HUES64 (cell line): ENCODE data around the gene LAG3.

ENCODE experiments used
- H3K27ac ChIP-seq: 2 replicates; pipeline ENCODE4 v1.7.0; 2013; ENCODE audit warnings: low read depth, low read length, inconsistent platforms
- H3K27me3 ChIP-seq: 2 replicates; pipeline ENCODE4 v1.6.1; 2013; ENCODE audit warnings: mild to moderate bottlenecking, low read length; ENCODE audit not compliant: insufficient read depth
- H3K36me3 ChIP-seq: 2 replicates; pipeline ENCODE4 v1.6.1; 2013; ENCODE audit warnings: mild to moderate bottlenecking, low read length; ENCODE audit not compliant: insufficient read depth
- H3K4me1 ChIP-seq: 2 replicates; pipeline ENCODE4 v1.6.1; 2013; ENCODE audit warnings: mild to moderate bottlenecking, low read length, moderate library complexity; ENCODE audit not compliant: insufficient read depth
- H3K4me3 ChIP-seq: 2 replicates; pipeline ENCODE4 v1.5.1; 2013; ENCODE audit warnings: mild to moderate bottlenecking, low read length, moderate library complexity
- H3K9ac ChIP-seq: 2 replicates; pipeline ENCODE4 v1.6.1; 2013; ENCODE audit warnings: mild to moderate bottlenecking, low read depth, low read length
- H3K9me3 ChIP-seq: 2 replicates; pipeline ENCODE4 v1.6.1; 2013; ENCODE audit warnings: low read depth, low read length; ENCODE audit not compliant: insufficient read depth
- WGBS: fragments of 150-250, 120-280 bp; methylation state at CpG from one replicate; pipeline ENCODE4 v1.1.7; 2013; ENCODE audit warnings: missing lambda C conversion rate; 5-methylcytosine and 5-hydroxymethylcytosine counted together

Gene LAG3

DNA sequence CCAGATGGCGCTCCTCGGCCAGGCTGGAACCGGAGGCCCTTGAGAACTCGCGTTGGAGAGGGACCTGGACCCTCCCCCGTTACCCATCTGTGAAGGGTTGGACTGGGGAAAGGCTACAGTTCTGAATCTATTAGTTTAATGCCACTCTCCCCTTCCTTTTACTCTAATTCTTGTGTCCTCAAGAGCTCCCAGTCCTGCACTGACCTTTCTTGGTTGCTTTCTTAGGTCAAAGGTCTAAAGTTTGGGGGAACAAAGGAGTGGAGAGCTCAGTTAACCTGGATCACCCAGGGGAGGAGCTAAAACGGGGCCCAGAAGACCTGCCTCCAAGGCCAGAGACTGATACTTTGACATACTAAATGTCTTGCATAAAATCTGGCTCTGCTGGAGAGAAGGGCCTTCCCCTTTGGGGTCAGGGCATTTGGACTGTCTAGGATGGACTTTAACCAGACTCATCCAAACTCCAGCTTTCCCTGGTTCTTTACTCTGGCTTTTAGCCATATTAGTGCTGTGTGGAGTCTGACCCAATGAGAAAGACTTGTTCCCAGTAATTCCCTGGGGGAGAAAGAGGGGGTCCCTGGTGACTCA lies 18.5 kb upstream of the LAG3 start:
- 1% methylated on average over 7 of the region's 7 CpGs for WGBS
- H3K4me3 ChIP-seq = peak overlapping the region; percentile 28
- H3K27me3 ChIP-seq = no peaks in the 10 kb centered on the region
- H3K4me1 ChIP-seq = peaks cover 7% of the 10 kb centered on the region
- no peak overlapping the region for H3K9ac ChIP-seq
- H3K27ac ChIP-seq = no peak overlapping the region
- peaks cover 31% of the 10 kb centered on the region for H3K36me3 ChIP-seq
- H3K9me3 ChIP-seq = no peaks in the 10 kb centered on the region

DNA sequence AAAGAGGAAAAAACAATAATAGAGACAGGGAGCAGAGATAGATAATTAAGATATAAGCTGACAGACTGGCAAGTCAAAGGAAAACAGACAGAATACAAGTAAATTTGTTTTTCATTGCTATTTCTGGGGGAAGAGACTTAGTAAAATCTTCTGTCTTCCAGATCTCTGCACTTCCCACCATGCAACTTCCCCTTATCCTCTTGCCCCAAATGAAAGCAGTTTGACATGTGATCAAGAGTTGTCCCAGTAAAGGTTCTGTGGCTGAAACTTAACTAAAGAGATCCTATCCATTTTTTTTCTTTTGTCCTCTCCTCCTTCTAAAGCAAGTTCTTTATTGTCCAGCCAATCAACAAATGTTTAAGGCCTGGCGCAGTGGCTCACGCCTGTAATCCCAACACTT lies 17.9 kb upstream of the LAG3 start:
- Histone ChIP-seq H3K27ac (no peak overlapping the region), H3K9me3 (no peaks in the 10 kb centered on the region), H3K4me1 (peaks cover 7% of the 10 kb centered on the region), H3K36me3 (peaks cover 26% of the 10 kb centered on the region), H3K9ac (no peak overlapping the region), H3K4me3 (no peak overlapping the region), H3K27me3 (no peaks in the 10 kb centered on the region)
- 91% methylated on average over 2 of the region's 2 CpGs for WGBS

DNA sequence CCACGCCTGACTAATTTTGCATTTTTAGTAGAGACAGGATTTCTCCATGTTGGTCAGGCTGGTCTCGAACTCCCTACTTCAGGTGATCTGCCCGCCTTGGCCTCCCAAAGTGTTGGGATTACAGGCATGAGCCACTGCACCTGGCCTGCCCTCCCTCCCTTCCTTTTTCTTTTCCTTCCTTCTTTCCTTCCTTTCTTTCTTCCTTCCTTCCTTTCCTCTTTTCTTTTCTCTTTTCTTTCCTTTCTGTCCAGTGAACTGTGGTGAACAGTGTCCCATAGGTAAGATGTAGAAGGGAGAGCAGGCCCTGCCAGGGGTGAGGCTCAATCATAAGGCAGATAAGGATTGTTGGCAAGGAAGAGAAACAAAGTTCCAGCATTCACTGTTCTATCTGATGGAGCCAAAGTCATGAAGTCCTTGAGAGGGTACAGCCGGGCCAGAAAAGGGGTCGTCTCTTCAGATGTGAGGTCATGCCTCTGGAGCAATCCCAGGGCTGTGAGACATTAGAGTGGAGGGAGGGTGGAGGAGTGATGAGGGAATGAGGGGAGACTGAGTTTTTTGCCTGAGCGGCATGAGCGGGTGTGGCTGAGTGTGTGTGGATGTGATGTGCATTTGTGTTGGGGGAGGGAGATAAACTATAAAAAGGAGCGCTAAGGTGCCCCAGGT lies 15.2 kb upstream of the LAG3 start:
- 87% methylated on average over 8 of the region's 8 CpGs for WGBS
- H3K4me3 ChIP-seq = no peak overlapping the region
- no peaks in the 10 kb centered on the region for H3K9me3 ChIP-seq
- H3K36me3 ChIP-seq = no peaks in the 10 kb centered on the region
- H3K4me1 ChIP-seq = peaks cover 7% of the 10 kb centered on the region
- no peaks in the 10 kb centered on the region for H3K27me3 ChIP-seq
- H3K9ac ChIP-seq = no peak overlapping the region
- H3K27ac ChIP-seq = no peak overlapping the region

DNA sequence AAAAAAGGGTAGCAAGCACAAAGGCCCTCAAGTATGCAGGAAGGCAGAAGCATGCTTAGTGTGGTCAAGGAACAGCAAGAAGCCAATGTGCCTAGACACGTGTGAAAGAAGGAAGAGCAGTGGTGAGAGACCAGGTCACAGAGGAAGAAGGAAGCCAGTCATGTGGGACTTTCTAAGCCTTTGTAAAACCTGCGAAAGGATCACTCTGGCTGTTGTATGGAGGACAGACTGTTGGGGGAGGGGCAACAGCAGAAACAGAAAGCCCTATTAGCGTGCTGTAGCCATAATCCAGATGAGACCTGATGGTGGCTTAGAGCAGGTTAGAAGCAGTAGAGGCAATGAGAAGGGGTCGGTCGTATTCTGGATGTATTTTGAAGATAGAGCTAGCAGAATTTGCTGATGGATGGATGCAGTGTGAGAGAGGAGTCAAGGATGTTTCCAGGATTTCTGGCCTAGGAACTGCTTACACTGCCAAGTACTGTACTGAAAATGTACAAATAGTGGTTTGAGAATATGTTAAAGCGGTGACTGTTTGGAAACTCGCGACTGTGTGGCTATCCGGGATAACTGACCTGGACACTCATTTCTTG lies 13.7 kb upstream of the LAG3 start:
- Histone ChIP-seq H3K36me3 (no peaks in the 10 kb centered on the region), H3K27ac (no peak overlapping the region), H3K4me3 (no peak overlapping the region), H3K9me3 (no peaks in the 10 kb centered on the region), H3K4me1 (peaks cover 13% of the 10 kb centered on the region), H3K27me3 (no peaks in the 10 kb centered on the region), H3K9ac (no peak overlapping the region)
- 84% methylated on average over 9 of the region's 9 CpGs for WGBS

DNA sequence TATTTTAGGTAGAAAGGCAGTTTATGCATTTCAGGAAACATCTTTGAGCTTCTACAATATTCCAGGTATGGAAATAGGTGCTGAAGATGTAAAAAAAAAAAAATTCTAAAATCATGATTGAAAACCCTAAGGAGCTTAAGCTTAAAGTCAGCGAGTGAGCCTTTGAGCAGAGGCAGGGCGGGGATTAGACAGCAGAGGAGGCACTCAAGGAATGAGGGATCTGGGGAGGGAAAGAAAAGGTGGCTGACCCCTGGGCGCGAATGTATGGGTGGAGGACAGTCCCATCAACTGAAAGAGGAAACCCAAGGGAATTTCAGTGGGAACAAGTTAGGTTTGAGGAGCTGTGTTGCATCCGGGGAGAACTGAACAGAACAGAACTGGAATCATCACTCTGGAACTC lies 12.6 kb upstream of the LAG3 start:
- Histone ChIP-seq H3K9me3 (no peaks in the 10 kb centered on the region), H3K27me3 (no peaks in the 10 kb centered on the region), H3K9ac (no peak overlapping the region), H3K4me1 (peaks cover 11% of the 10 kb centered on the region), H3K4me3 (no peak overlapping the region), H3K27ac (no peak overlapping the region), H3K36me3 (no peaks in the 10 kb centered on the region)
- whole genome bisulfite sequencing = 84% methylated on average over 5 of the region's 5 CpGs

DNA sequence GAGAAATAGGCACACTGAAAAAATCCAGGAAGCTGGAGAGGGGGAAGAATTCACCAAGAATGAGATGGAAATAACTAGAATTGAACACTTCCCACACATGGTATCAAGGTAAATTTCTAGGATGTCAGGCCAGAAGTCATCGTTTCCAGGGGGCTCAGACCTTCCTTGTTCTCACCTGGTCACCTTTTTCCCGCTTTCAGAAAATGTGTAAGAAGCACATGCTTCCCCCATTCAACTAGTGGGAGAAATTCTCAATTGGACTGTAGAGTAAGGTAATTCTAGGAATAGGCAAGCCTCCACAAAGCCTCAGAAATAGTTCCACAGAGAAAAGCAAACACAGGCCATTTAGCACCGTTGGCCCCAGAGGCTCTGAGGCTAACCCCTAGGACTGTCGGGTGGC lies 8.9 kb upstream of the LAG3 start:
- 77% methylated on average over 4 of the region's 4 CpGs for WGBS
- Histone ChIP-seq H3K9ac (peak overlapping the region; percentile 39; the same call in 1 of the 2 replicates), H3K27ac (peak overlapping the region; percentile 80), H3K36me3 (no peaks in the 10 kb centered on the region), H3K4me3 (peak overlapping the region; percentile 22), H3K27me3 (no peaks in the 10 kb centered on the region), H3K4me1 (peaks cover 22% of the 10 kb centered on the region), H3K9me3 (no peaks in the 10 kb centered on the region)

DNA sequence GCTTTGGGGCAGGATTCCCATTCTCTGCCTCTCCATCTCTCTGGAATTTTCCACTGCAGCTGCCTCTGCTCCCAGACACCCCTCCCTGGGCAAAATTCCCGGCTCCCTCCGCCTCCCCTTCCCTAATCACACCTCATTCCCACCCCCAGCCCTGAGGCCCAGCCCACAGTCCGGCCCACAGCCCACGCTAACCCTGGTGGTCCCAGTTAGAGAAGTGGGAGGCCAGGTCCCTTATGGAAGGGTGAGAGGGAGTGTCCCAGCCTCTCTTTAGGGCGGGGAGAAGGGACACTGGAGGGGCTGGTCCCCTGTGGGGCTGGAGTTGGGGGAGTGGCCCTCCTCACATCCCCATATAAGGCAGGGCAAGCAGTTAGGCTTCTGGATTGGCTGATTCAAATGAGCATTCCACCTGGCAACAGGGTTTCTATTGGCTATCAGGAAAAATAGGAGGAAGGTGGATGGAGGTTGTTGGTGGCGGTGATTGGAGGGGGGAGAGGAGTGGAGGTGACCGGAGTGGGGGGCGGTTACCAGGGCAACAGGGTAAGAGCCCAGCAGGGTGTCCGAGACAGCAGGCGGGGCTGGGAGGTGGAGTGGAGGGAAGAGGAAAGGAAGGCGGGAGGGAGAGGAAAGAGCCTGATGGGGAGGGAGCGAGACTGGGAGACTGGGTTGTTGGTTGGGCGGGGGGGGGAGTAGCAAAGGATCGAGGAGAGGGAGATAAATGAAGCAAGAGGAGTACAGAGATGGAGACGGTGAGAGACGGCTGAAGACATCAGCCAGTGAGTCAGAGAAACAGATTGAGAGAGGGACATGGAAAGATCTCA lies 8.1 kb upstream of the LAG3 start:
- peak overlapping the region; percentile 80 for H3K27ac ChIP-seq
- H3K9ac ChIP-seq = peak overlapping the region; percentile 39; the same call in 1 of the 2 replicates
- peaks cover under 1% of the 10 kb centered on the region for H3K36me3 ChIP-seq
- peak overlapping the region; percentile 96 for H3K4me3 ChIP-seq
- no peaks in the 10 kb centered on the region for H3K9me3 ChIP-seq
- WGBS = 6% methylated on average over 15 of the region's 16 CpGs
- H3K4me1 ChIP-seq = peaks cover 30% of the 10 kb centered on the region
- H3K27me3 ChIP-seq = no peaks in the 10 kb centered on the region

DNA sequence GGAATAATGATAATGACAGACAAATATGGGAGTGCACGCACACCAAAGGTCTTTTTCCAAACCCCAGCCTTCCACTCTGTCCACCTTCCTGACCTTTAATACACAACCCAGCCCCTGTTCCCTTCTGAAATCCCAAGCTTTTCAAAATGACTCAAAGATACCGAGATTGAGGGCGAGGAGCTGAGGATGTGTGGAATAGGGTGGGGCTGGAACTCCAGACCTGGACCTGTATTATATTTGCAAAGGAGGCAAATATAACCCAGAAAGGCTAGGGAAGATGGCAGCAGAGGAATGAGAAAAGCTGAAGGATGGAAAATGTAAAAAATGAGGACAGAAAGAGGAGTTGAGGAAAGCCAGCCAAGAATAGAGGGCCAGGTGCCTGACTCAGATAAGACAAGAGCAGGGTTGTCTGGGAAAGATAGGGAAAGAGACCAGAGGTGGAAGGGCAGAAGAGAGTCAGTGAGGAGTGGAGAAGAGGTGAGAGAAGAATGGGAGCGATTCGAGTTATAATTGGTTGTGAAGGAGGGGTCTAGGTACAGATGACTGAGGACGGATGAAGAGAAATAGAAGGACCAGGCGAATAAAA lies 7.2 kb upstream of the LAG3 start:
- Histone ChIP-seq H3K27ac (peak overlapping the region; percentile 75), H3K27me3 (no peaks in the 10 kb centered on the region), H3K4me1 (peaks cover 35% of the 10 kb centered on the region), H3K4me3 (peak overlapping the region; percentile 96), H3K9me3 (no peaks in the 10 kb centered on the region), H3K9ac (peak overlapping the region; percentile 42; the same call in 1 of the 2 replicates), H3K36me3 (peaks cover 10% of the 10 kb centered on the region)
- WGBS = 22% methylated on average over 7 of the region's 7 CpGs

DNA sequence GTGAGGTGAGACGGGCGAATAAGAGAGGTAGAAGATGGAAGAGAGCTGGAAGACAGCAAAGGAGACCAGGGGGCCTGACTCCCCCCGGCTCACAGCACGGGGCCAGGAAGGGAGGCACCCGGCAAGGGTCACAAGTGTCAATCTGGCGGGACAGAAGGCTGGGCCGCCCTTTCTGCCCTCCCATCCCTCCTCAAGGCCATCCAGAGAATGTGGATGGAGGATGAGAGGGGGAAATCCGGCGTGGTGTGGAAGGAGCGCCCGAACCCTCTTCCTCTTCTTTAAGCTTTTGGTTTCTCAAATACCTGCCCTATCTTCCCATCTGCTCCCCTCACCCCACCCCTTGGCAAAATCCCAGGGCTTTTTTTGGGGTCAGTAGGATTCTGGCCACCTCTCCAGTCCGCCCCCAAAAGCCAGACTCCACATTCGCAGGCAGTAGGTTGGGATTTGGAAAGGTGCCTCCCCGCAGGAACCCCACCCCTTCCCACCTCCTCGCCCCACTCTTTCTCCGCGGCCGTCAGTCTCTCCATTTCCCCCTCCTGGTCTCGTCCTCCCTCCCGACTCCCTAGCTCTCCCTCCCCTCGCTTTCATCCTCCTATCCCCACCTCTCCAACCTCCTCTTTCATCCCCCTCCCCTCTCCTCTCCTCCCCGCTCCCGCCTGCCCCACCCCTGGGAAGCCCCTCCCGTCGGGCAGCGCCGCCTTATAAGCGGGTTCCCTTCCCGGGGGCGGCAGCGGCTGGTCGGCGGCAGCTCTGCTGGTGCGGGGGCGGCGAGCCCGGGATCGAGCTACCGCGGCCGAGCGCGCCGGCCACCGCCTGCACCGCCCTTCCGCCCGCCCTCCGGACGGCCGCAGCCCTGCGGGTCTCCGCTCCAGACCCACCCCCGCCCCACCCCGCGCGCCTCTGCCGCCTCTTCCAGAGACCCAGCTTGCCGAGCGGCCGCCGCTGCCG lies 6.4 kb upstream of the LAG3 start, which contains the start of gene PTMS:
TSS of gene PTMS (plus strand) at position 730 of the 948 bp plus-strand sequence. CDS start 343 bp downstream, outside the sequence.
- Histone ChIP-seq H3K9me3 (no peaks in the 10 kb centered on the region), H3K36me3 (peaks cover 16% of the 10 kb centered on the region), H3K27ac (peak within 1 kb of the TSS; percentile 75), H3K4me1 (peaks cover 35% of the 10 kb centered on the region), H3K27me3 (no peaks in the 10 kb centered on the region), H3K4me3 (peak within 1 kb of the TSS; percentile 96), H3K9ac (peak within 1 kb of the TSS; percentile 77)
- 1% methylated on average over 61 of the region's 63 CpGs for WGBS
